Hematopoietic multipotent progenitor cell treated with erythropoietin and hydrocortisone succinate and interleukin-3 and kit ligand, for 17 days (in vitro differentiated cells): ENCODE data around the gene IGFALS.
A peak's percentile ranks its signal among the peaks of the same experiment; 100 is the strongest.
"Not testable (repeated sequence)": the region's sequence is repeated elsewhere in the genome, so short reads cannot be mapped to it uniquely, and the experiment has no call there.

Source experiments
- DNase-seq: peaks from one replicate; pipeline ENCODE4 v3.0.0-alpha.2; 2015; ENCODE audit warnings: low spot score

The IGFALS gene

GRCh38 chr16:1818204-1818872 lies 24.8 kb upstream of the IGFALS start:
- peak; percentile 43 for DNase-seq

GRCh38 chr16:1817716-1818115 lies 24.2 kb upstream of the IGFALS start:
- no peak for DNase-seq

GRCh38 chr16:1817276-1817589 lies 23.7 kb upstream of the IGFALS start:
- no peak for DNase-seq

- no peak for DNase-seq
These were observed 23.1 kb upstream of the IGFALS start for GRCh38 chr16:1816396-1817275.

GRCh38 chr16:1815461-1815860 lies 22.0 kb upstream of the IGFALS start:
- no peak for DNase-seq

- peak; percentile 88 for DNase-seq
These were observed 19.2 kb upstream of the IGFALS start for GRCh38 chr16:1812732-1813163.

GRCh38 chr16:1810536-1810935 lies 17.0 kb upstream of the IGFALS start:
- no peak for DNase-seq

- DNase-seq: no peak
These were observed 16.6 kb upstream of the IGFALS start for GRCh38 chr16:1810106-1810505.

- no peak for DNase-seq
These were observed 15.8 kb upstream of the IGFALS start for GRCh38 chr16:1809281-1809801.

GRCh38 chr16:1808691-1809090 lies 15.2 kb upstream of the IGFALS start:
- DNase-seq: no peak

- DNase-seq: no peak
These were observed 14.1 kb upstream of the IGFALS start for GRCh38 chr16:1807626-1808025.

- no peak for DNase-seq
These were observed 7.2 kb upstream of the IGFALS start for GRCh38 chr16:1800701-1801100.

- not testable (repeated sequence) for DNase-seq
These were observed 5.8 kb upstream of the IGFALS start for GRCh38 chr16:1799263-1799662.

- DNase-seq: no peak
These were observed 1.6 kb upstream of the IGFALS start for GRCh38 chr16:1794908-1795666.

GRCh38 chr16:1794221-1794871 lies 841 bp upstream of the IGFALS start:
- DNase-seq: no peak

GRCh38 chr16:1792836-1793577 lies 498 bp downstream of the IGFALS start:
- no peak for DNase-seq

GRCh38 chr16:1791943-1792812 lies 1.3 kb downstream of the IGFALS start:
- DNase-seq: no peak

- DNase-seq: no peak
These were observed 2.1 kb downstream of the IGFALS start for GRCh38 chr16:1791256-1791942.

- no peak for DNase-seq
These were observed 2.8 kb downstream of the IGFALS start for GRCh38 chr16:1790611-1791255.
